Stimulated activated CD4-positive, alpha-beta T cell treated with anti-CD3 and anti-CD28 coated beads, Interleukin-4, amount 100 ng/mL, for 4 hours (primary cell): ENCODE data around the gene GDAP1L1.
A peak's percentile ranks its signal among the peaks of the same experiment; 100 is the strongest.
"Not testable (repeated sequence)": the region's sequence is repeated elsewhere in the genome, so short reads cannot be mapped to it uniquely, and the experiment has no call there.

Experiments used
- DNase-seq, 2 experiments: peaks; one replicate each; pipeline ENCODE4 v3.0.0-alpha.2; 2020

Gene GDAP1L1

GRCh38 chr20:44306927-44307326, 59.8 kb downstream of the GDAP1L1 start:
- DNase-seq: no peak

- no peak for DNase-seq
Observed at GRCh38 chr20:44309763-44310663, 62.9 kb downstream of the GDAP1L1 start.

- peak; percentile 96 to 100 for DNase-seq
Observed at GRCh38 chr20:44310664-44311639, 63.8 kb downstream of the GDAP1L1 start, which contains the start of gene FITM2. TSS of gene FITM2 (minus strand) at chr20:44311202. CDS start at chr20:44311148, 54 bp downstream.

- DNase-seq: no peak
Observed at GRCh38 chr20:44314870-44315269, 67.8 kb downstream of the GDAP1L1 start.

GRCh38 chr20:44319839-44320422, 72.8 kb downstream of the GDAP1L1 start:
- DNase-seq: no peak

- no peak for DNase-seq
Observed at GRCh38 chr20:44324343-44324742, 77.2 kb downstream of the GDAP1L1 start.

GRCh38 chr20:44326391-44327159, 79.5 kb downstream of the GDAP1L1 start:
- DNase-seq: peak; percentile 8 to 40

GRCh38 chr20:44327748-44328147, 80.6 kb downstream of the GDAP1L1 start:
- not testable (repeated sequence) for DNase-seq

- no peak for DNase-seq
Observed at GRCh38 chr20:44328428-44328827, 81.3 kb downstream of the GDAP1L1 start.
